CD4-positive, alpha-beta T cell treated with Interleukin-17A for 4 hours (primary cell): Measurements from ENCODE around the gene MAP3K6.
A peak's percentile ranks its signal among the peaks of the same experiment; 100 is the strongest.

Experiments used
- DNase-seq: peaks from one replicate; pipeline ENCODE4 v3.0.0-alpha.2; 2020; ENCODE audit warnings: mixed read lengths

The MAP3K6 gene

GRCh38 chr1:27332536-27333281, 34.1 kb downstream of the MAP3K6 start:
- peak; percentile 75 for DNase-seq

DNA sequence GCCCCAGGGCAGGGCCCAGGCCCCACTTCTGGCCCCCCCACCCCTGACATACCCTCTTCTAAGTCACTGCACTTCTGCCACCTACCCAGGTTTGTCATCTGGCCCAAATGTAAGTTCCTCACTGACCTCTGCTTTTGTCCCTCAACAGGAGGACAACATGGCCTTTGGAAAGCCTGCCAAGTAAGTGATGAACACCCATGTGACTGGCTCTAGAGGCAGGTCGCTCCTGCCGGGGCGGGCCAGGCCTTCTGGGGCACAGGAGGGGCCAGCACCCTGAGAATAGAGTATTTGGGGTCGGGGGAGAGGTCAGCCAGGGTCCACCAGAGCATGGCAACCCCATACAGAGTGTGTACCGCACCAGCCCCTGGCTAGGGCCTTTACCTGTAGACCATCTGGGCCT, 34.8 kb downstream of the MAP3K6 start:
- no peak for DNase-seq

DNA sequence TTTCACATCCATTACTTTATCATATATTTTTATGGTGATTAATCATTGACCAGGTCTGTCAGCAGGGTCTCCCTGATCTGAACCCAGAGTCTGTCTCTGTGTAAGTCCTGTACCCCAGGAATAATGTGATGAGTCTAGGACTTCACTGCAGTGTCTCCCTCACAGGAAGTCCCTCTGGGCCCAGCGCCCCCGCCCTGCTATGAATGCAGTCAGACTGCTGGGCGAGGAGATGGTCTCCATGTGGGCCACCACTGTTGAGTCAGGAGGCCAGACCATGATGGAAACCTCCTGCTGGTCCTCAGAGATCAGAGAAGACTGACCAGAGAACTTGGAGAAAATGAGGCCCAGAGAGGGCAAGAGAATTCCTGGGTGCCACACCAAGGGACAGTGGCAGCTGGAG, 35.3 kb downstream of the MAP3K6 start:
- no peak for DNase-seq

GRCh38 chr1:27330786-27331185, 36.0 kb downstream of the MAP3K6 start:
- DNase-seq = no peak

DNA sequence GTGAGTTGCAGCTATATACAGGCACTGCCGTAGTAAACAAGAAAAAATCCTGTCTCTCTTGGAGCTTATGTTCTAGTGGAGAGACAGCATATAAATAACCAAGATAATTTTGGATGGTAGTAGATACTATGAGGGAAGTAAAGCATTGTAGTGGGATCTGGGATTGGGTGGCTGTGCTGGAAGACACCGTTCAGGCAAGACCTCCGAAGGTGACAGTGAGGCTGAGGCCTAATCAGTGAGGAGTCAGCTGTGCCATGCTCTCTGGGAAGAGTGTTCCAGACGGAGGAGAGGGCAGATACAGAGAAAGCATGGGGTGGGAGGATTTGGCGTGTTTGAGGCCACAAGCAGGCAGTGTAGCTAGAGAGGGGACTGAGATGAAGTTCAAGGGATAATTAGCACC, 38.8 kb downstream of the MAP3K6 start:
- DNase-seq = no peak

DNA sequence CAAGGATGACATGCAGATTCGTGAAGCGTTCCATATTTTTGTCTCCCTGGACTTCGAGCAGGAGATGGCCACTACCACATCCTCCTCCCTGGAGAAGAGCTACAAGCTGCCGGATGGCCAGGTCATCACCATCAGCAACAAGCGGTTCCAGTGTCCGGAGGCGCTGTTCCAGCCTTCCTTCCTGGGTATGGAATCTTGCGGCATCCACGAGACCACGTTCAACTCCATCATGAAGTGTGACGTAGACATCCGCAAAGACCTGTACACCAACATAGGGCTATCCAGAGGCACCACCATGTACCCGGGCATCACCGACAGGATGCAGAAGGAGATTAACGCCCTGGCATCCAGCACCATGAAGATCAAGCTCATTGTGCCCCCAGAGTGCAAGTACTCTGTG, 41.5 kb downstream of the MAP3K6 start:
- DNase-seq = no peak

GRCh38 chr1:27322569-27323240, 44.1 kb downstream of the MAP3K6 start:
- no peak for DNase-seq

- DNase-seq = peak; percentile 97
These were observed 44.8 kb downstream of the MAP3K6 start, which contains the start of gene TMEM222 for GRCh38 chr1:27321813-27322568. TMEM222 (plus strand) TSS chr1:27322163; CDS start chr1:27322198, 35 bp downstream.

GRCh38 chr1:27318596-27318995, 48.2 kb downstream of the MAP3K6 start:
- no peak for DNase-seq

- DNase-seq = no peak
These were observed 48.6 kb downstream of the MAP3K6 start for GRCh38 chr1:27318136-27318535.

- no peak for DNase-seq
These were observed 49.9 kb downstream of the MAP3K6 start for GRCh38 chr1:27316860-27317259.

GRCh38 chr1:27314737-27315136, 52.0 kb downstream of the MAP3K6 start:
- DNase-seq = no peak

GRCh38 chr1:27314169-27314568, 52.6 kb downstream of the MAP3K6 start:
- no peak for DNase-seq

DNA sequence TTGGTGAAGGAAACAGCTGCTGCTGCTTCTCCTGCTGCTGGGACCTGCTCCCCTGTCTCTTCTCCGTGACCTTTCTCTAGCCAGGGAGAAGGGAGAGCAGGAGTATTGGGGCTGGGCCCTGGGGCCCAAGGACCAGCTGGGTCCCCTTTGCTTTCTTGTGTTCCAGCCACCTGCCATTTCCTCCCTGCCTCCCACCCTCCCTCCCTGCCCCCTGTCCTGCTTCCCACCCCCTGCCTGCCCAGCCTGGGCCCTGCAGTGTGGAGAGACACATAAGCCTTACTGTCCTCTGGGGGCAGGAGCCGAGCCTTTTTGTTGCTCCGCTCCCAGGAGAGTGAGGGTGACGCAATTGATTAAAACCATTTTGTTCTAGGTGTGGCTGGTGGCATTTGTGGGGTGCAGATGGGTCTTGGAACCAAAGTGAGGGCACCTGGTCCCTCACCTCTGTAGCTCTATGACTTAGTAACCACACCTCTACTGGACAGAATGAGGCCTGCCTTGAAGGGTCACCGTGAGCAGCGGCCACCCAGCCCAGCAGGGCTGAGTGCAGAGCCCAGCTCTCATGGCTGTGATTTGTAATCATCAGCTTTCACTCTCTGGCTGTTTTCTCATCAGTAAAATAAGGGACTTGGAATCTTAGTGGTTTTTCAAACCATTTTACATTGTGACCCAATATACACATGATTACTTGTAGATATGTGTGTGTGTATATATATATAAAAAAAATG, 58.7 kb downstream of the MAP3K6 start:
- DNase-seq = no peak

DNA sequence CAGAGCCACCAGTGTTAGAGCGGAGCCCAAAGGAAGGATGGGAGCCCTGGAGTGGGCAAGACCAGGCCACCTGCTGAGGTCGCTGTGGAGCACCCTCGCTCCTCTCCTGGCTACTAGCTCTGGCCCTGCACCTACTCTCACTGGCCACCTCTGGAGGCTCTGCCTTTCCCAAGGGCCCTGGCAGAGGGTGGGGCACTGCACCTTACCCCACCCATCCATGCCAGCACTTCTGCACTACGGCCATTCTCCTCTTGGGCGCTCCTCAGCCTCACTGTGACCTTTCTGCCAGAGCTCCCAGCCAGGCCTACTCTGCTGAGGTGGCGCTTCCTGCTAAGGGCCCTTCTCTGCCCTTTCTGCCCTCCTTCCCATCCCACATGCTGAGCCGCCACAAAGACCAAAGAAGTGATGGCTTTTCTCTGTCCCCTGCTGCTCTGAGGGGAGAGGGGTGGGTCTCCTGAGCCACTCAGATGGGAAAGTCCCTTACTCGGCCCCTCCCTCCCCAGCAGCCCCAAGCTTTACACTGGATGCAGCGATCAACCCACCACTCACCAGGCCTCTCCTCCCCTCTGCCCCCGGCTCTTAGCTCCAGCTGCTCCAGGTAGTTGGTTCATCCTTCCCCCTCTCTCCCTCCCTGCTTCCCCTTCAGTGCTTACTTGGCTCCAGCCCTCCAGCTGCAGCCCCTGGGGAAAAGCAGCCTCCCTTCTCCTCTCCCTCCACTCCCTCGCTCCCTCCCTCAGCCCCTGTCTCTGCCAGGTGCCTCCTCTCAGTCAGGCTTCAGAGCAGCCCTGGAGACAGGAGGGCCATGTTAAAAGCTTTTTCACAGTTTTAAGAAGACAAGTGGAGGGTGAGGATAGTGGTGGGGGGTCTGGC, 59.6 kb downstream of the MAP3K6 start:
- DNase-seq = no peak

DNA sequence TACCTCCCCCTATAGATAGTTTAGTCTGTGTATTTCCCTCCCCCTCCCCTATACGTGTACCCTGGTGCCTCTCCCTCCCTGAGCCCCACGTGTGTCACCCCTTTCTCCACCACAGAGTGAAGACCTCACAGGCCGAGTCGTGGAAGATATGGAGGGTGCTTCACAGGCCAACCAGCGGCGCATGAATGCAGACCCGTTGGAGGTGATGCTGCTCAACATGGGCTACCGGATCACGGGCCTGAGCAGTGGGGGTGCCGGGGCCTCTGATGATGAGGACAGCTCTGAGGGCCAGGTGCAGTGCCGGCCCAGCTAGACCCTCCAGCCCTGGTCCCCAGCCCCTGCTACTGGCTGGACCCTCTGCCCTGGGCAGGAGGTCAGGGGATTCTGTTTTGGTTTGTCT, 60.7 kb downstream of the MAP3K6 start:
- no peak for DNase-seq
